ENCODE data around the gene SYNGAP1. TPM values are rescaled to one million over a fixed set of nuclear protein-coding genes. Genes with fewer than 3 reads are reported as not detected.
A peak's percentile ranks its signal among the peaks of the same experiment; 100 is the strongest.
"Not testable (repeated sequence)": the region's sequence is repeated elsewhere in the genome, so short reads cannot be mapped to it uniquely, and the experiment has no call there.

The SYNGAP1 gene
- 10 to 100 TPM; 24.1 to 39.8 TPM for total RNA-seq

DNA sequence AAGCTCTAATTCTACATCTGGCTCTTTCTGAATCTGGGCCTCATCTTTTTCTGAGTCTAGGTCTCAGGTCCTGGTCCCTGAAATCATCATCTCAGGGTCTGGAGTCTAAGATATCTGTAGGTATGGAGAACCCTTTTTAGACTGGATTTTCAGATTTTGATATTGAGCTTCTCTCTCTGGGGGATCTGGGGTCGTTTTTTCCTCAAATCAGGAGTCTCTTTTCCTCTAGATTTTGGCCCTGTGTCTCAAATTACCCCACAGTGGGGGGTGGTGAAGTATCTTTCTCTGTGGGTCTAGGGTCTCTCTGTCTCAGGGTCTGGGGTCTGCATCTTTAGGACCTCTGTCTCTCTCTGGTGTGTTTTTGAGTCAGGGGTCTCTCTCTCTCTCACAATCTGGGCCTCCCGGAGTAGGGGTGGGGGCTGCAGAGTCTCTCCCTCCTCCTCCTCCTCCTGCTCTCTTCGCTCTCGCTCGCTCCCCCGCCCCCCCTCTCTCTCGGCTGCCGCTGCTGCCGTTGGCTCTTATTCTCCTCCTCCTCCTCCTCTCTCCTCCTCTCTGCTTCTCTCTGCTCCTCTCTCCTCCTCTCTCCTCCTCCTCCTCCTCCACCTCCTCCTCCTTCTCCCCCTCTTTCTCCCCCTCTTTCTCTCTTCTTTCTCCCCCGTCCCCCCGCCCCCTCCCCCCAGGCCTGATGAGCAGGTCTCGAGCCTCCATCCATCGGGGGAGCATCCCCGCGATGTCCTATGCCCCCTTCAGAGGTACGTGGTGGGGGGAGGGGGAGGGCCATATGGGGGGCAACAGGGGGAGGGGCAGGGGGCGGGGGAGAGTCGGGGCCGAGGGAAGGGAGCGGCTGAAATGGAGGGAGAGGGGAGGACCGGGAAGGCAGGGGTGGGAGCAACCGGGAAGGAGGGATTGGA, at the start of gene SYNGAP1:
Gene SYNGAP1 (plus strand): TSS at position 486 of the 911 bp plus-strand sequence. CDS start 200 bp downstream, at position 686.
- peaks cover 58% of the 10 kb centered on the region for H3K4me1 Mint-ChIP-seq
- peak; percentile 61 for DNase-seq
- H3K9me3 Mint-ChIP-seq (ENCODE audit: low read depth), result no peaks in the 10 kb centered on the region
- peak within 1 kb of the TSS; percentile 99 for H3K27ac Mint-ChIP-seq
- peaks cover 15% of the 10 kb centered on the region for H3K27me3 Mint-ChIP-seq
- no peak for ATAC-seq
- CTCF ChIA-PET, result interaction anchor here (0.9 to 3.3 kb wide), 3 partner anchors 10 to 160 kb away, joined by 3 to 27 read pairs (median 12); partner anchors contain the start of gene BAK1
- H3K4me3 Mint-ChIP-seq, result peak within 1 kb of the TSS; percentile 97
- peaks cover 12% of the 10 kb centered on the region for H3K36me3 Mint-ChIP-seq

DNA sequence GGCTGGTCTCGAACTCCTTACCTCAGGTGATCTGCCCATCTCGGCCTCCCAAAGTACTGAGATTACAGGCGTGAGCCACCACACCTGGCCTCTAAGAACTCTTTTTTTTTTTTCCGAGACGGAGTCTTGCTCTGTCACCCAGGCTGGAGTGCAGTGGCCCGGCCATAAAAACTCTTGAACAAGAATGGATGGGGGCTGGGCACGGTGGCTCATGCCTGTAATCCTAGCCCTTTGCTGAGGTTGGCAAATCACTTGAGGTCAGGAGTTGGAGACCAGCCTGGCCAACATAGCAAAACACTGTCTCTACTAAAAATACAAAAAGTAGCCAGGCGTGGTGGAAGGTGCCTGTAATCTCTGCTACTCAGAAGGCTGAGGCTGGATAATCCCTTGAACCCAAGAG, 48.0 kb upstream of the SYNGAP1 start:
- peaks cover 26% of the 10 kb centered on the region for H3K4me1 Mint-ChIP-seq
- DNase-seq, result not testable (repeated sequence)

DNA sequence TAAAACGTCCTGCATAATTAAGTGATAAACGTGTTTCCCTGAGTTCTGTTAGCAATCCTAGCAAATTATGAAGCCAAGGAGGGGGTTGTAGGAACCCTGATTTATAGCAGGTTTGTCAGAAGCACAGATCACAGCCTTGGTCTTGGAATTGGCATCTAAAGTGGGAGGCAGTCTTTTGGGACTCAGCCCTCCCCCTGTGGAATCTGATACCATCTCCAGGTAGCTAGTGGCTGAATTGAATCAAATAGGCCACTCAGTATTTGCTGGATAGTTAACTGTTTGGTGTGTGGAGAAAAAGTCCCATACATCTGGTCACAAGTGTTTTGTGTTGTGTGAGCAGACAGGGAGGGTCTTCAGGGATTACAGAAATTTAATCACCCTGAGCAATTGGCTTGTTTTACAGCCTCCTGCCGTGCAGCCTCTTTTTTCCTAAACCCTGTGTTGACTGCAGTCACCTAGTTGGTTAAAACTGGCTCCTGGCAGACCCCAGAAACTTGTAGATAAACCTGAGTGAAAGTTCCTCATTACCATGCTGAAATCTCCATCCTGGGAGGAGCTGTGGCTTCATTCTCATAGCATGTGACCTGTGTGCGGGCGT, 47.2 kb upstream of the SYNGAP1 start:
- CTCF ChIA-PET, result no interaction called here
- Mint-ChIP-seq H3K9me3 (ENCODE audit: low read depth) (no peaks in the 10 kb centered on the region), H3K4me1 (peaks cover 26% of the 10 kb centered on the region), H3K4me3 (no peak overlapping the region), H3K27me3 (no peaks in the 10 kb centered on the region), H3K27ac (no peak overlapping the region), H3K36me3 (no peaks in the 10 kb centered on the region)
- ATAC-seq, result no peak
- no peak for DNase-seq

More for the DNA sequence above, 48.0 kb upstream of the SYNGAP1 start:
- H3K4me3 Mint-ChIP-seq; H3K27ac Mint-ChIP-seq; H3K27me3 Mint-ChIP-seq; H3K36me3 Mint-ChIP-seq; ATAC-seq; H3K9me3 Mint-ChIP-seq (ENCODE audit: low read depth): not testable (repeated sequence)
- CTCF ChIA-PET, result interaction anchor here (2.2 kb wide), 1 partner anchor 27 kb away, joined by 8 read pairs; no protein-coding TSS in a partner anchor

DNA sequence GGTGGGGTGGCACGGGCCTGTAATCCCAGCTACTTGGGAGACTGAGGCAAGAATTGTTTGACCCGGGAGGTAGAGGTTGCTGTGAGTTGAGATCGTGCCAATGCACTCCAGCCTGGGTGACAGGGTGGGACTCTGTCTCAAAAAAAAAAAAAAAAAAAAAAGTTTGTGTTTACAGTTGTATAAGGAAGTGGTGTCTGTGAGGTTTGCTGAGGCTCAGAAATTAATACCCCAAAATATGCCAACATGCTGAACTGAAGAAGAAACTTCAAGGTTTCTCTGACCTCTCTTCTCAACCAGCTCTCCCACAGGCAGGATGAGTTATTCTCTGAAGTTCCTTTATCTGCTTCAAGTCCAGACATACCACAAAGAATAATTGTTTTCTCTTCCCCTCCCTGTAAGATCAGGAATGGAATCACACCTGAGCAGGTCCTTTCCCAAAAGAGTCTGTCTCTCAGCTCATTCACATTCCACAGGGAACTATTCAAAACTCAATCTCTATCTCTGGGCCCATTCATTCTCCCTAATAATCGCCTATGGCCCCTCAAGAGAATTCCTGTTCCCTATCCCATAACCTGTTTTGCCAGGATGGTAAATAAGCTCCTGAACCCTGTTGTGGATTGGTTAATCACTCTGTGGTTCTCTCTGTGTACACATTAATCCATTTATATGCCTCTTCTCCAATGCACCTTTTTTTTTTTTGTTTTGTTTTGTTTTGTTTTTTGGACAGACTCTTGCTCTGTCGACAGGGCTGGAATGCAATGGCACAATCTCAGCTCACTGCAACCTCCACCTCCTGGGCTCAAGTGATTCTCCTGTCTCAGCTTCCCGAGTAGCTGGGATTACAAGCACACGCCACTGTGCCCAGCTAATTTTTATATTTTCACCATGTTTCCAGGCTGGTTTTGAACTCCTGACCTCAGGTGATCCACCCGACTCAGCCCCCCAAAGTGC, 45.6 kb upstream of the SYNGAP1 start:
- Mint-ChIP-seq H3K9me3 (ENCODE audit: low read depth) (no peaks in the 10 kb centered on the region), H3K27ac (peak overlapping the region; percentile 49), H3K27me3 (no peaks in the 10 kb centered on the region), H3K4me1 (peaks cover 26% of the 10 kb centered on the region), H3K36me3 (no peaks in the 10 kb centered on the region), H3K4me3 (no peak overlapping the region)
- ATAC-seq, result peak; percentile 57
- CTCF ChIA-PET, result interaction anchor here (2.3 kb wide), 1 partner anchor 16 kb away, joined by 11 read pairs; no protein-coding TSS in a partner anchor
- DNase-seq, result no peak

DNA sequence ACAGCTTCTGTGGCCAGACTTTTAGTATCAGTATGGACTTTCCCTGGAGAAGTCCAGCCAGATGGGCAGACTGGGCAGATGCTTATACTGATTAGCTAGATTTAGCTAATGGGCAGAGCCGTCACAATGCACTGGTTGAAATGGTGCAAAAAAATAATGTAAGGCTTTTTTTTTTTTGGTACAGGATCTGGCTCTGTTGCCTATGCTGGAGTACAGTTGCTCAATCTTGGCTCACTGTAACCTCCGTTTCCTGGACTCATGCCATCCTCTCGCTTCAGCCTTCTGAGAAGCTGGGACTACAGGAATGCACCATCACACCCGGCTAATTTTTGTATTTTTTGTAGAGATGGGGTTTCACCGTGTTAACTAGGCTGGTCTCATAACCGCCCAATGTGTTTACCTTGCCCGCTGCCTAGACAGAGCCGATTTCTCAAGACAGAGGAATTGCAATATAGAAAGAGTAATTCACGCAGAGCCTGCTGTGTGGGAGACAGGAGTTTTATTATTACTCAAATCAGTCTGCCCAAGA, 44.7 kb upstream of the SYNGAP1 start:
- no peaks in the 10 kb centered on the region for H3K27me3 Mint-ChIP-seq
- no peaks in the 10 kb centered on the region for H3K36me3 Mint-ChIP-seq
- H3K4me3 Mint-ChIP-seq, result no peak overlapping the region
- DNase-seq, result no peak
- H3K9me3 Mint-ChIP-seq (ENCODE audit: low read depth), result no peaks in the 10 kb centered on the region
- CTCF ChIA-PET, result interaction anchor here (2.3 kb wide), 1 partner anchor 15 kb away, joined by 11 read pairs; no protein-coding TSS in a partner anchor
- H3K27ac Mint-ChIP-seq, result no peak overlapping the region
- ATAC-seq, result no peak
- H3K4me1 Mint-ChIP-seq, result peaks cover 26% of the 10 kb centered on the region

DNA sequence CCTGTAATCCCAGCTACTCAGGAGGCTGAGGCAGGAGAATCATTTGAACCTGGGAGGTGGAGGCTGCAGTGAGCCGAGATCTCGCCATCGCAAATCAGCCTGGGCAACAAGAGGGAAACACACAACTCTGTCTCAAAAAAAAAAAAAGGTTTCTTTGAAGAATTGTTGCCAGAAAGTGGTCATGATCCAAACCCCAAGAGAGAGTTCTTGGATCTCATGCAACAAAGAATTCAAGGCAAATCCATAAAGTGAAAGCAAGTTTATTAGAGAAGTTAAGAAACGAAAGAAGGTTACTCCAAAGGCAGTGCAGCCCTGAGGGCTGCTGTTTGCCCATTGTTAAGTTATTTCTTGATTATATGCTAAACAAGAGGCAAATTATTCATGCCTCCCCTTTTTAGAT, 42.7 kb upstream of the SYNGAP1 start:
- DNase-seq (no peak), ATAC-seq (no peak)
- Mint-ChIP-seq H3K4me3 (no peak overlapping the region), H3K4me1 (peaks cover 26% of the 10 kb centered on the region), H3K36me3 (no peaks in the 10 kb centered on the region), H3K27me3 (peaks cover 3% of the 10 kb centered on the region), H3K27ac (no peak overlapping the region), H3K9me3 (ENCODE audit: low read depth) (no peaks in the 10 kb centered on the region)
- CTCF ChIA-PET, result interaction anchor here (0.6 kb wide), 1 partner anchor 52 kb away, joined by 5 read pairs; no protein-coding TSS in a partner anchor

DNA sequence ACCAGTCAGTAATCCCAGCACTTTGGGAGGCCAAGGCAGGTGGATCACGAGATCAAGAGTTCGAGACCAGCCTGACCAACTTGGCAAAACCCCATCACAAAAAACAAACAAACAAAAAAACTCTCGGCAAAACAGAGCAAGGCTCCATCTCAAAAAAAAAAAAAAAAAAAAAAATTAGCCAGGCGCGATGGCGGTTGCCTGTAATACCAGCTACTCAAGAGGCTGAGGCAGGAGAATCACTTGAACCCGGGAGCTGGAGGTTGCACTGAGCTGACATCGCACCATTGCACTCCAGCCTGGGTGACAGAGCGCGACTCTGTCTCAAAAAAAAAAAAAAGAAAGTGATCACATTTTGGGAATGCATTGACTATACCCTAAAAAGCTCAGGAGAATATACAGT, 40.7 kb upstream of the SYNGAP1 start:
- DNase-seq; H3K27ac Mint-ChIP-seq; ATAC-seq; H3K36me3 Mint-ChIP-seq; H3K27me3 Mint-ChIP-seq; H3K4me3 Mint-ChIP-seq; H3K9me3 Mint-ChIP-seq (ENCODE audit: low read depth): not testable (repeated sequence)
- H3K4me1 Mint-ChIP-seq, result peaks cover 16% of the 10 kb centered on the region
- CTCF ChIA-PET, result interaction anchor here (0.9 to 1.1 kb wide), 2 partner anchors 11 to 56 kb away, joined by 3 to 4 read pairs; no protein-coding TSS in a partner anchor

DNA sequence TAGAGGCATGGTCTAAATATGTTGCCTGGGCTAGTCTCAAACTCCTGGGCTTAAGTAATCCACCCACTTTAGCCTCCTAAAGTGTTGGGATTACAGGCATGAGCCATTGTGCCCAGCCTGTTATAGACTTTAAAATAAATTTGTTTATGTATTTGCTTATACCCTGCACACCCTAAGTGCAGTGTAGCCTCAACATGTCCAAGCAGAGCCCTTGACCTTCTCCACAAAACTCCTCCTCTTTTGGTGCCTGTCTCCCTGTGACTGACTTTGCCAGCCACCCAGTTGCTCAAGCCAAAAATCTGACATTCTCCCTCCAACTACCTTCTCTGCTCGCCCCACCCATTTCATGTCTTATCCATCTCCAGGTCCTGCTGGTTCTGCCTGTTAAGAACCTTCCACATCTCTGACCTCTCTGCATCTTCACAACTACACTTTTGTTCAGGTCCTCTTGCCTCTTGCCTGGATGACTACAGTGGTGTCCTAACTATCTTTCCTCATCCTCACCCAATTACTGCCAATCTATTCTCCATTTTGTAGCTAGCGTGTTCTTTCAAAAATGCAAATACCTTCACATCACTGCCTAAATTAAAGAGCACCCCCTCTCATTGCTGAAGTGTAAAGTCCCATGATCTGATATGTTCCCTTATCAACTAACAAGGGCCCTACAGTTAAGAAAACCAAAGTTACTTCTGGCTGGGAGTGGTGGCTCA, 39.4 kb upstream of the SYNGAP1 start:
- H3K27me3 Mint-ChIP-seq, result peaks cover 3% of the 10 kb centered on the region
- no peaks in the 10 kb centered on the region for H3K36me3 Mint-ChIP-seq
- CTCF ChIA-PET, result interaction anchor here (0.9 to 1.4 kb wide), 2 partner anchors 11 to 57 kb away, joined by 3 to 4 read pairs; no protein-coding TSS in a partner anchor
- DNase-seq (no peak), ATAC-seq (no peak)
- peaks cover 7% of the 10 kb centered on the region for H3K4me1 Mint-ChIP-seq
- no peak overlapping the region for H3K27ac Mint-ChIP-seq
- no peak overlapping the region for H3K4me3 Mint-ChIP-seq
- H3K9me3 Mint-ChIP-seq (ENCODE audit: low read depth), result no peaks in the 10 kb centered on the region

DNA sequence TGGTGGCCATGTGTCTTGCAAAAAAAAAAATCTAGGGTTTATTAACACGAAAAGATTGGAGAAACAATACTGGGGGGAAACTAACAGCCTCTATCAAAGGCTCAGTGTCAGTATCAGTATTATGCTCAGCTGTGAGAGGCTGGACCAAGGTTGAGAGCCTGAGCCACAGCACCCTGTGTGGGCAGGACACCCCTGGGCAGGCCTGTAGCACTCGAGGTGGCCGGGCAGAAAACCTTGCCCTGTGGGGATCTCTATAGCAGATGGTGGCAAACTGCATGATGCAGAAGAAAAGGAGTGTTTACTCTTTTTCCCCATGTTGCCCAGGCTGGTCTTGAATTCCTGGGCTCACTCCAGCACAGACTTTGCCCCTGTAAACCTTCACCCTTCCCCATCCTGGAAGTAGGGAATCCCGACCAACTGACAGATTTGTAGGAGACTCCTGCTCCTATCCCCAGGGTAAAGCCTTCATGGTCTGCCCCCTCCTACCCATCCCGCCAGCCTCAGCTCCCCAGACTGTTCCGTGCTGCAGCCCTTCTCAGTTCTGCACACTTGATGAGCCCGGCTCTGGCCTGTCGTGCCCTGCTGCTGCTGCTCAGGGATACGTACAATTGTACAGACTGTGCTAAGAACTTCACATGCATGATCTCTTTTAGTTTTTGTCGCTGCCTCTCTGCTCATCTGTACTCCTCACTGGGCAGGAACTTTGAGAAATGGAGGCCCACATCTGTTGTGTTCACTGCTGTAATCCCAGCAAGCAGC, 36.3 kb upstream of the SYNGAP1 start:
- CTCF ChIA-PET, result no interaction called here
- no peak for ATAC-seq
- Mint-ChIP-seq H3K4me1 (no peaks in the 10 kb centered on the region), H3K9me3 (ENCODE audit: low read depth) (no peaks in the 10 kb centered on the region), H3K27me3 (peaks cover 3% of the 10 kb centered on the region), H3K27ac (no peak overlapping the region), H3K4me3 (no peak overlapping the region), H3K36me3 (no peaks in the 10 kb centered on the region)
- no peak for DNase-seq

DNA sequence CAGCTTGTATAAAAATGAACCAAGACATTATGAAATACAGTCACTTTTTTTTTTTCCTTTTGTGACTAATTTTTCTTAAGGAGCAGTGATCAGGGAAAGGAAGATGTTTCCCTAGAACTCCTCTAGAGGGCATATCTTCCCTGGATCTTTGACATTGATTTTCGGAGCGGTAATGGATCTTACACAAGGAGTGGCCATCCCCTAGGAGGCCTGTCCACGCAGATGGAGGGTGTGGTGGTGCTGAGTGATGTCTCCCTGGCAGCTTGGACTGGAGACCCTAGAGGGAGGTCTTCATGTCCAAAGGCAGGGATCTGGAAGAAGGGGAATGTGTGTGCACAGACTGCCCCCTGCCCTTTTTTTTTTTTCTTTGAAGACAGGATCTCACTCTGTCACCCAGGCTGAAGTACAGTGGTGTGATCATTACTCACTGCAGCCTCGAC, 35.3 kb upstream of the SYNGAP1 start:
- Mint-ChIP-seq H3K9me3 (ENCODE audit: low read depth) (no peaks in the 10 kb centered on the region), H3K27me3 (peaks cover 3% of the 10 kb centered on the region), H3K4me1 (no peaks in the 10 kb centered on the region), H3K27ac (no peak overlapping the region), H3K4me3 (no peak overlapping the region), H3K36me3 (no peaks in the 10 kb centered on the region)
- CTCF ChIA-PET, result no interaction called here
- DNase-seq (no peak), ATAC-seq (no peak)

DNA sequence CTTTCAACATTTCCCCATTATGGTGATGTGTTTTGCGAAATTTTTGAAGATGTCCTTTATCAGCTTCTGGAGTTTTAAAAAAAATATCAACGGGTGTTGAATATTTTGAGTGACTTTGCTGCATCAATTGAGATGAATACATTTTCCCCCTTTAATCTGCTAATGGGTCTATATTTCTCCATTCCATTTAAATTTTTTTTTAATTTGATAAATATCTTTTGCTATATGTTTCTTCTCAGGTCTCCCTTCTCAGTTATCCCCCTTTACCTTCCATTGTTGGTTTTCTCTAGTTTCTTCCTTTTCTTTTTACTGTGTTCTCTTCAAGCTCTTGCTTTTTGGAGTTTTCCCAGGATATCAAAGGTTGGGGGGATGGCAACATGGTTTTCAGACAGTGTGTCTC, 29.7 kb upstream of the SYNGAP1 start:
- H3K27me3 Mint-ChIP-seq, result no peaks in the 10 kb centered on the region
- ATAC-seq (no peak), DNase-seq (no peak)
- peak overlapping the region; percentile 99 for H3K4me3 Mint-ChIP-seq
- H3K27ac Mint-ChIP-seq, result peak overlapping the region; percentile 43
- H3K36me3 Mint-ChIP-seq, result peaks cover 23% of the 10 kb centered on the region
- H3K4me1 Mint-ChIP-seq, result peaks cover 33% of the 10 kb centered on the region
- CTCF ChIA-PET, result interaction anchor here (0.8 to 2.0 kb wide), 14 partner anchors 11 to 218 kb away, joined by 3 to 18 read pairs (median 5); partner anchors contain the start of genes B3GALT4, BAK1, RGL2 and RPS18
- no peaks in the 10 kb centered on the region for H3K9me3 Mint-ChIP-seq (ENCODE audit: low read depth)

All from activated CD8-positive, alpha-beta memory T cell treated with anti-CD3 and anti-CD28 coated beads, Interleukin-2, amount 10 ng/mL, durations not matched to agents 7 days and 5 days (primary cell).